ENCODE measurements around the gene TEX52. TPM values are rescaled to one million over a fixed set of nuclear protein-coding genes. Genes with fewer than 3 reads are reported as not detected.

Gene TEX52
- total RNA-seq, 1 donor from 2014 or later = not detected

DNA sequence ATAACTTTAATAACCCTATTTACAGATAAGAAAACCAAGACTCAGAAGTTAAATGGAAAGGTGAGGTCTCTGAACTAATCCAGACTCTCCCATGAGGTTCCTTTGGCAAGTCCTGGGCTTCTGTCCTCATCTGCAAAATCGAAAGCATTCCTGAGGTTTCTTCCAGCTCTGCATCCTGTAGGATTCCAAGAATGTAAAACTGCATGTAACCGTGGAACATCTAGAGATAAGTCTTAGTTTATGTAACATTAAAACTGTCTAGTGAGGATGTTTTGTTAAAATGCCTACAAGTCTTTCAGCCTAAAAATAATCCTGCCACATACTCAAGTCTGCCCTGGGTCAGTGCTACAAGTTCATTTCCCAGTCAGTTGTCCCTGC lies 51.7 kb downstream of the TEX52 start:
- DNase-seq (no peak), ATAC-seq (no peak)
- intact Hi-C loops (cut with micrococcal nuclease) = no loop called here

GRCh38 chr12:2804393-2805142 lies 52.3 kb downstream of the TEX52 start:
- peak; percentile 85 for DNase-seq
- peak; percentile 91 for ATAC-seq
- intact Hi-C loops (cut with micrococcal nuclease) = no loop called here

- ATAC-seq (no peak), DNase-seq (no peak)
- intact Hi-C loops (cut with micrococcal nuclease) = no loop called here
Measured at GRCh38 chr12:2803635-2804392, 53.0 kb downstream of the TEX52 start.

DNA sequence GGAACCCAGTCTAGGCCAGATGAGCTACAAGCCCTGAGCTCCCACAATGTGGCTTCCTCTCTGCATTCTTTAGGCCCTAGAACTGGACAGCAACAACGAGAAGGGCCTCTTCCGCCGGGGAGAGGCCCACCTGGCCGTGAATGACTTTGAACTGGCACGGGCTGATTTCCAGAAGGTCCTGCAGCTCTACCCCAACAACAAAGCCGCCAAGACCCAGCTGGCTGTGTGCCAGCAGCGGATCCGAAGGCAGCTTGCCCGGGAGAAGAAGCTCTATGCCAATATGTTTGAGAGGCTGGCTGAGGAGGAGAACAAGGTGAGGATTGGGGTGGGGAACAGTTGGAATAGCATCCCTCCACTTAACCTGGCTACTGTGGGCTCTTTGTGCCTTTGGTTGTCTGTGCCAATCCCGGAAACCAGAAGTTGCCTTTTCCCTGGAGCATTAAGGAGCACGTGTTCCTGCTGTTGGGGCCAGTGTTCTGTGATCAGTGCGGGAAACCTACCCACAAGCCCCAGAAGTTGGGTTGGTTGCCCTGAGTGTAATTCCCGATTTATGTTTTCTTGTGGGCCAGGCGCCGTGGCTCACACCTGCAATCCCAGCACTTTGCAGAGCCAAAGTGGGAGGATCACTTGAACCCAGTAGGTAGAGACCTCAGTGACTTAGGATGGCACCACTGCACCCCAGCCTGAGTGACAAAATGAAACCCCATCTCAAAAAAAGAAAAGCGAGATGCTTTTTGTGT lies 55.6 kb downstream of the TEX52 start:
- ATAC-seq = no peak
- intact Hi-C loops (cut with micrococcal nuclease) = no loop called here
- DNase-seq = peak; percentile 55

DNA sequence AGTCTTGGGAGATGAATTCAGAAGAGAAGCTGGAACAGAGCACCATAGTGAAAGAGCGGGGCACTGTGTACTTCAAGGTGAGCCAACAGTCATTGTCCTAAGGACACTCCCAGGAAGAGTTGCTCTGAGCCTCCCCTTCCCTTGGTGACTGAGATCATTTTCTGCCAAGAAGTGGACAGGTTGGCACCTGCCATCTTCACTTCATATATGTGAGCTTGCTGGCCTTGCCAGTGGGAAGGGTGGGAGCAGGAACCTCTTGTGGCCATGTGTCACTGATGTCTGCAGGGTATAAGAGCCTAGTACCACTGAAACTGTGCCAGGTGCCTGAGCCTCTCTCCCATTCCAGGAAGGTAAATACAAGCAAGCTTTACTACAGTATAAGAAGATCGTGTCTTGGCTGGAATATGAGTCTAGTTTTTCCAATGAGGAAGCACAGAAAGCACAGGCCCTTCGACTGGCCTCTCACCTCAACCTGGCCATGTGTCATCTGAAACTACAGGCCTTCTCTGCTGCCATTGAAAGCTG lies 56.7 kb downstream of the TEX52 start:
- DNase-seq (no peak), ATAC-seq (no peak)

More for the DNA sequence above, 56.7 kb downstream of the TEX52 start:
- intact Hi-C loops (cut with micrococcal nuclease) = no loop called here

Other genes with a start within 250 kb of the TEX52 start
- gene FKBP4, start 62.1 kb downstream of the TEX52 start, total RNA-seq = 59.0 TPM
- 14.7 TPM for gene ITFG2, start 44.4 kb downstream of the TEX52 start, total RNA-seq
- gene NRIP2, start 22.0 kb downstream of the TEX52 start, total RNA-seq = 1.1 TPM
- 0.79 TPM for gene FOXM1, start 20.1 kb upstream of the TEX52 start, total RNA-seq
- 4.9 TPM for gene RHNO1, start 20.2 kb upstream of the TEX52 start, total RNA-seq
- gene TULP3, start 33.9 kb upstream of the TEX52 start, total RNA-seq = 5.4 TPM
- 11.6 TPM for gene TEAD4, start 102.4 kb upstream of the TEX52 start, total RNA-seq
- gene TSPAN9, start 220.3 kb upstream of the TEX52 start, total RNA-seq = 159 TPM